Spinal cord (tissue), 10 donors: ENCODE results near the gene KRT6A. TPM values are rescaled to one million over a fixed set of nuclear protein-coding genes. Genes with fewer than 3 reads are reported as not detected.

Source experiments
- DNase-seq, 6 donors: peaks; one replicate each; pipeline versions ENCODE4 v3.0.0 to v3.0.0-alpha.2; 2013 to 2015; ENCODE audit warnings: low spot score in 6 of 6, low read depth in 4 of 6
- H3K27ac ChIP-seq: one replicate; pipeline ENCODE4 v1.5.1; 2013; ENCODE audit warnings: low read depth, low read length, control low read depth
- H3K27me3 ChIP-seq: one replicate; pipeline ENCODE4 v1.6.1; 2013; ENCODE audit warnings: low read length; ENCODE audit not compliant: control insufficient read depth, insufficient read depth
- H3K36me3 ChIP-seq: one replicate; pipeline ENCODE4 v1.6.1; 2013; ENCODE audit warnings: low read length; ENCODE audit not compliant: control insufficient read depth, insufficient read depth
- H3K4me1 ChIP-seq: one replicate; pipeline ENCODE4 v1.6.1; 2013; ENCODE audit warnings: low read length; ENCODE audit not compliant: control insufficient read depth, insufficient read depth
- H3K4me3 ChIP-seq: one replicate; pipeline ENCODE4 v1.5.1; 2013; ENCODE audit warnings: low read depth, low read length, control low read depth
- H3K9me3 ChIP-seq: one replicate; pipeline ENCODE4 v1.6.1; 2013; ENCODE audit warnings: low read length; ENCODE audit not compliant: control insufficient read depth, insufficient read depth
- whole genome bisulfite sequencing: methylation state at CpG from one replicate; pipeline ENCODE4 v1.1.5; 2013; ENCODE audit warnings: missing lambda C conversion rate; ENCODE audit not compliant: insufficient coverage; 5-methylcytosine and 5-hydroxymethylcytosine counted together
- polyA plus RNA-seq, 2 donors: library from polyadenylated mRNA; unstranded; fragments of 120-200 nt; gene quantifications; one replicate each; pipeline ENCODE4 v1.2.1, GENCODE V29; 2013; ENCODE audit not compliant: insufficient read length in 2 of 2
- total RNA-seq, 2 donors: library from RNA; depleted of rRNA in 1 of 2; stranded (reverse); fragments of 120-200 nt in 1 of 2; fragments of >200 nt in 1 of 2; gene quantifications; one replicate each; pipeline versions ENCODE4 v1.2.3 to v1.2.4, GENCODE V29; 2013 to 2014
- donor health status: healthy.

The KRT6A gene
- total and polyA plus RNA-seq, 4 donors, result not detected

DNA sequence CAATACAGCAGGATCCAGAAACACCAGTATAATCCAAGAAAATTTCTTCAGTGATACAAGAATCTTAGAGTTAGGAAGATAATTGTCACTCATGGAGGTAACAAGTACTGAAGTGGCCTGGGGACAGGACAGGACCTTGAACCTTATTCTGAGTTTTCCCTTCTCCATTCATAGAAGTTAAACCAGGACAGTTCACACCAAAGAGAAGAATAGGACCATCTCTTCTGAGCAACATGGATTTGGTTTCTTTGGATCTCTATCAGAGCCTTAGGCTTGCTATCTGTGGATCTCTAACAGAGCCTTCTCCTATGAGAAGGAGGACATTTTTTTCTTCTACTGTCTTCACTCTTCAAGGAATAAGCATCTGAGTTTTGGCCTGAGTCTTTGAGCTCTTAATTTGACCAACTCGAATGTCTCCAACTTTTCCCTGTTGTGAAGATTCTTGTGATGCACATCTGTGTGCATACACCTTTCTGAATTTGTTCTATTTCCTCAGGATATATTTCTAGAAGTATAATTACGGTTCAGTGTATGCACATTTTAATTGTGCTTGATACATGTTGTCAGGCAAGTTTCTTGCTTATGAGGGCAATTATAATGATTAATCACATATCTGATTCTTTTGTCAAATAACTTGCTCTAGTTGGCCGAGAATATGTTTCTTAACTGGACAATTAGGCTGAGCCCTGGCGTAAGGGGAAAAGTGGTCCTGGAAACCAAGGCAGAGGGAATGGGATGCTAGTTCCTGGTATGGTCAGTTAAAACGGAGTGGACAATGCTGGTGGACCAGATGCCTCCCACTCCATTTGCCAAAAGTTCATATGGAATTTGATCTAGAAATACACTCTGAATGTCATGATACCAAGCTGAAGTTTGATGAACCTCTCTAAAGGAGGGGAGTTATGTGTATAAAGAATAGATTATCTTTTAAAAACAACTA is 6.6 kb downstream of the KRT6A start:
- Histone ChIP-seq H3K4me3 (no peak overlapping the region), H3K27ac (no peak overlapping the region), H3K27me3 (no peaks in the 10 kb centered on the region), H3K9me3 (peaks cover 2% of the 10 kb centered on the region), H3K36me3 (no peaks in the 10 kb centered on the region), H3K4me1 (no peaks in the 10 kb centered on the region)
- no CpG with 5 or more reads among the region's 5 CpGs for WGBS
- no peak for DNase-seq

DNA sequence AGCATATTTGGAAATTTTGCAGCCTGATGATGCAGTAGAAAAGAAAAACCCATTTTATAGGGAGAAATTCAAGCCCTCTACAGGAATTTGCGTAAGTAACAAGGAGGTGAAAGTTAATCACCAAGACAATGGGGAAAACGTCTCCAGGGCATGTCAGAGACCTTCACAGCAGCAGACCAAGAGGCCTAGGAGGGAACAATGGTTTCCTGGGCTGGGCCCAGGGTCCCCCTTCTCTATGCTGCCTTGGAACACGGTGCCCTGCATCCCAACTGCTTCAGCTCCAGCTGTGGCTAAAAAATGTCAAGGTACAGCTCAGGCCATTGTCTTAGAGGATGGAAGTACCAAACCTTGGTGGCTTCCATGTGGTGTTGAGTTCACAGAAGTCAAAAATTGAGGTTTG is 13.0 kb downstream of the KRT6A start:
- H3K4me1 ChIP-seq, result no peaks in the 10 kb centered on the region
- H3K27ac ChIP-seq, result no peak overlapping the region
- no peaks in the 10 kb centered on the region for H3K36me3 ChIP-seq
- no peaks in the 10 kb centered on the region for H3K27me3 ChIP-seq
- DNase-seq, result no peak
- no peak overlapping the region for H3K4me3 ChIP-seq
- peaks cover 2% of the 10 kb centered on the region for H3K9me3 ChIP-seq
- WGBS, result 55% methylated on average over 3 of the region's 3 CpGs

DNA sequence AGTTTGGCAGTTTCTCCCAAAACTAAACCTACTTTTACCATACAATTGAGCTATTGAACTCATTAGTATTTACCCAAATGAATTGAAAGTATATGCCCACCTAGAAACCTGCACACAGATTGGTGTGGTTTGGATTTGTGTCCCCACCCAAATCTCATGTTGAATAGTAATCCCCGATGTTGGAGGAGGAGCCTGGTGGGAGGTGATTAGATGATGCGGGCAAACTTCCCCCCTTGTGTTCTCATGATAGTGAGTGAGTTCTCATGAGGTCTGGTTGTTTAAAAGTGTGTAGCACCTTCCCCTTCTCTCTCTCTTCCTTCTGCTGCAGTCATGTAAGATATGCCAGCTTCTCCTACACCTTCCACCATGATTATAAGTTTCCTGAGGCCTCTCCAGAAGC is 15.4 kb downstream of the KRT6A start:
- H3K4me1 ChIP-seq, result no peaks in the 10 kb centered on the region
- no peak overlapping the region for H3K27ac ChIP-seq
- no CpG with 5 or more reads among the region's 2 CpGs for WGBS
- DNase-seq, result no peak
- no peaks in the 10 kb centered on the region for H3K27me3 ChIP-seq
- no peaks in the 10 kb centered on the region for H3K9me3 ChIP-seq
- H3K4me3 ChIP-seq, result no peak overlapping the region
- H3K36me3 ChIP-seq, result no peaks in the 10 kb centered on the region

DNA sequence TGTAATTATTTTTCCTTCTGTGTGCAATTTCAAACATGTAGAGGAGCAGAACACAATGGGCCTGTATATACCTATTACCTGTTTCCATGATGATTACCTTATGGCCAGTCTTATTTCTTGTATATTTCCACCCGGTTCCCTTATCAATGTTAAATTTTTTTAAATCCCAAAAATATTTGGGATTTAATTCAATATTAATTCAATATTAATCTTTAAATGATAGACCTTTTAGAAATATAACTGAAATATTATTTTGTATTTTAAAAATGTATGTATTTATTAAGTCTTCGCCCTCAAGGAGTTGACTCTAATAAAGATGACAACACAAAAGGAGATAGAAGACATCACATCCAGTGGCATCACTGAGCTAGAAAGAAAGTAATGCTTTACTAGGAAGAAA is 18.8 kb downstream of the KRT6A start:
- H3K4me3 ChIP-seq, result no peak overlapping the region
- no peak for DNase-seq
- no peak overlapping the region for H3K27ac ChIP-seq
- no peaks in the 10 kb centered on the region for H3K36me3 ChIP-seq
- H3K4me1 ChIP-seq, result no peaks in the 10 kb centered on the region
- H3K9me3 ChIP-seq, result no peaks in the 10 kb centered on the region
- H3K27me3 ChIP-seq, result no peaks in the 10 kb centered on the region
- WGBS, result no CpG with 5 or more reads among the region's 2 CpGs

DNA sequence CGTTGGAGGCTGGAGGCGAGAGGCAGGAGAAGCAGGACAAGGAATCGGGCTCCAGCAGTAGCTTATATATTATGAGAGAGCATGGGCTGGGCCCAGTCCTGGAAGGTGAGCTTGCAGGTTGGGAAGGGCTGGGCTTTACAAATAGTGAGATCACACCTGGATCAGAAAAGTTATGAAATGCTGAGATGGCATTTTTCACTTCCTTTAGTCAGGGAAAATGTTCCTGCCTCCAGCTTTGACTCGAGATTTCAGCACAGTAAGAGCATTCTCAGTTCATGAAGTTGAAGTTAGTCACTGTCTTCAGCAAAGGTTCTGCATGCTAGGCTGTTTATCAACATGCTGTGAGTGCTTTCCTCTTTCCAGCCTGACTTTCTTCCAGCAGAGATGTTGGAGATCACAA is 19.3 kb downstream of the KRT6A start, which contains the start of gene KRT6C:
TSS of gene KRT6C (minus strand) at position 38 of the 400 bp plus-strand sequence. CDS start 68 bp downstream, outside the sequence.
- no peaks in the 10 kb centered on the region for H3K4me1 ChIP-seq
- H3K27ac ChIP-seq, result no peak within 1 kb of the TSS
- no peaks in the 10 kb centered on the region for H3K9me3 ChIP-seq
- H3K27me3 ChIP-seq, result no peaks in the 10 kb centered on the region
- 75% methylated on average over 4 of the region's 4 CpGs for WGBS
- H3K36me3 ChIP-seq, result no peaks in the 10 kb centered on the region
- no peak within 1 kb of the TSS for H3K4me3 ChIP-seq
- DNase-seq, result peak in 1 of 6 donors; percentile 8

DNA sequence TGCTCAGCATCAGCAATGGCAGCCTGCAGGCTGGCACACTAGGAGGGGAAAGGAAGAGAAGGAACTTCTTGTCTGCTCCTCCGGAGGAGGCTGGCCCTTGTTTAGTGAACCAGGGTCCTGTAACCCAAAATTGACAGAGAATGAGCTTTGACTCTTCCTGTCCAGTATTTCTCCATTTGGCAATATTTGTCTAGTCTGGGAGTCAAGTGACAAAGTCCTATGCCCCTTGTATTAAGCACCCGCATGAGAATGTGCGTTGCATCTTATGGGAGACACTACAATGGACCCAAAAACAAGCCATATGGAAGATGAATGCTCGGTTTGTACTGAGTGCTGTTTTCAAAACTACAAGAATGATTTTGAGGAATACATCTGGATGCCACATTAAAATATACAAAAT is 23.2 kb downstream of the KRT6A start:
- Histone ChIP-seq H3K27ac (no peak overlapping the region), H3K36me3 (no peaks in the 10 kb centered on the region), H3K4me1 (no peaks in the 10 kb centered on the region), H3K9me3 (no peaks in the 10 kb centered on the region), H3K27me3 (no peaks in the 10 kb centered on the region), H3K4me3 (no peak overlapping the region)
- DNase-seq, result no peak
- WGBS, result 80% methylated on average over 3 of the region's 4 CpGs

DNA sequence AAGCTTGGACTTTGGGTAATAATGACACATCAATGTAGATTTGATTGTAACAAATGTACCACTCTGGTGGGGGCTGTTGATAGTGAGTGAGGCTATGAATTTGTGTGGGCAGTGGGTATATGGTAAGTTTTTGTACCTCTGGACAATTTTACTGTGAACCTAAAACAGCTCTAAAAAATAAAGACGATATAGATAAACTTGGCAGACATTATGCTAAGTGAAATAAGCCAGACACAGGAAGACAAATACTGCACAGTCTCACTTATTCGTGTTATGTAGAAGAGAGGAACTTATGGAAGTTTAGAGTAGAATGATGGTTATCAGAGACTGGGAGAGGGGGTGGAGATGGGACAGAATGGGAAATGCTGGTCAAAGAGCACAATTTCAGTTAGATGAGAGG is 28.2 kb downstream of the KRT6A start:
- no peak overlapping the region for H3K4me3 ChIP-seq
- H3K36me3 ChIP-seq, result no peaks in the 10 kb centered on the region
- no peaks in the 10 kb centered on the region for H3K9me3 ChIP-seq
- no peaks in the 10 kb centered on the region for H3K4me1 ChIP-seq
- no peak for DNase-seq
- H3K27me3 ChIP-seq, result no peaks in the 10 kb centered on the region
- no peak overlapping the region for H3K27ac ChIP-seq
- WGBS, result no CpG with 5 or more reads among the region's 2 CpGs

DNA sequence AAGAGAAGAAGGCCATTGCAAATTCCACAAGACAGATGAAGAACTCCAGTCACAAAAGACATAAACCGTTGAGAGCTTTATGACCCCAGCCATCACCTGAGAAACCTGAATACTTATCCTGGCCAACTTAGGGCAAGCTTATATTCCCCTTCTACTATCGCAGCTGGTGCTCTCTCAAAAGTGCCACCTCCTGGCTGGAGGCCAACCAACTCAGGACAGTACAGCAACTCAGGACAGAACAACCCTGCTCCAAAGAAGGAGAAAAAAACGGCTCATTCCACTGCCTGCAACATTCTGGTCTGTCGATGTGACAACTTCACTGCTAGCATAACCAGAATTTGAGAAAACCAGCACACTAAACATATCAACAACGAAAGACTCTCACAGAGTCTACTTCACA is 31.4 kb downstream of the KRT6A start:
- Histone ChIP-seq H3K4me3 (no peak overlapping the region), H3K27me3 (no peaks in the 10 kb centered on the region), H3K27ac (no peak overlapping the region), H3K36me3 (no peaks in the 10 kb centered on the region), H3K9me3 (no peaks in the 10 kb centered on the region), H3K4me1 (no peaks in the 10 kb centered on the region)
- 68% methylated on average over 4 of the region's 5 CpGs for WGBS
- DNase-seq, result no peak

DNA sequence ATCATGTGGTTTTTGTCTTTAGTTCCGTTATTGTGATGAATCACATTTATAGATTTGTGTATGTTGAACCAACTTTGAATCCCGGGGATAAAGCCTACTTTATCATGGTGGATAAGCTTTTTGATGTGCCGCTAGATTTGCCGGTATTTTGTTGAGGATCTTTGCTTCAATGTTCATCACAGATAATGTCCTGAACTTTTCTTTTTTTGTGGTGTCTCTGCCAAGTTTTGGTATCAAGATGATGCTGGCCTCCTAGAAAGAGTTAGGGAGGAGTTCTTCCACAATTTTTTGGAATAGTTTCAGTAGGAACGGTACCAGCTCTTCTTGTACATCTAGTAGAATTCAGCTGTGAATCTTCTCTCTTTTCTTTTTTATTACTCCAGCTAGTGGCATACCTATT is 34.2 kb downstream of the KRT6A start:
- H3K9me3 ChIP-seq, result no peaks in the 10 kb centered on the region
- no peak overlapping the region for H3K4me3 ChIP-seq
- H3K36me3 ChIP-seq, result no peaks in the 10 kb centered on the region
- DNase-seq, result no peak
- no peaks in the 10 kb centered on the region for H3K27me3 ChIP-seq
- H3K27ac ChIP-seq, result no peak overlapping the region
- 89% methylated on average over 3 of the region's 5 CpGs for WGBS
- H3K4me1 ChIP-seq, result no peaks in the 10 kb centered on the region

DNA sequence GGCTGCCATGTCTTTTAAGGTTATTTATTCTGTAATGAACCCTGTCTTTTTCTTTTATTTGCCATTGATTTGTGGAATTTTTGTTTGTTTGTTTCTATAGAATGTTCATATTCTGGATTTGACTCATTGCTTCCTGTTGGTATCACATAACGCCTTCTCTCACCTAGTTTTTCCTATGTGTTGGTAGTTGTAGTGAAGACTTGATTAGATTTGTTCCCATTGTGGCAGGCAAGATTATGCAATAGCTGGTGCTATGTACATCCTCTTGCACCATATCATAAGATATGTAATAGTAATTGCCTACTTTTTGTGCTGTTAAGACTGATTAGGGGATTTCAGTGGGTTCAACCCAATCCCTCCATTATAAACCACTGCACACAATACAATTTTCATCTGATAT is 37.2 kb downstream of the KRT6A start:
- WGBS, result no CpG with 5 or more reads among the region's 1 CpG
- no peak overlapping the region for H3K4me3 ChIP-seq
- no peak overlapping the region for H3K27ac ChIP-seq

More for the DNA sequence above, 37.2 kb downstream of the KRT6A start:
- H3K27me3 ChIP-seq, result no peaks in the 10 kb centered on the region
- no peak for DNase-seq
- H3K36me3 ChIP-seq, result no peaks in the 10 kb centered on the region
- no peaks in the 10 kb centered on the region for H3K4me1 ChIP-seq
- no peaks in the 10 kb centered on the region for H3K9me3 ChIP-seq
